ENCODE measurements around the gene SOX1. TPM values are rescaled to one million over a fixed set of nuclear protein-coding genes. Genes with fewer than 3 reads are reported as not detected.

SOX1 gene
- total and polyA plus RNA-seq, 10 of the 15 experiments (the other 5 are each of a cell fraction or from before 2014, with no cell fraction given): not detected

DNA sequence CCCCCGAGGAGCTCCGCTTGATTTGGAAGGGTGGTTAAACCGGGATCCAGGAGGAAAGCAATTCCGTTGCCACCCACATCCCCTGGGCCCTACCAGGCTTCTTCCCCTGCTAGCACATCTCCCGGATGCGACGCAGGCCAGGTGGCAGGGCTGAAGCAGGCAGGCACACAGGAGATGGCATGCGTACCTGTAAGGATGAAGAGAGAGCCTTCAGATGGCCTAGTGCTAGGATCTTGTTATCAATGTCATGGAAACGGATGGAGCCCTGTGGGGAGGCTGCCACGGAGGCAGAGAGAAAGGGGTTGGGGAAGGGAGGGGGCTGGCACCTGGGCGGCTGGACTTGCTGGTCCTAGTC lies 8.5 kb upstream of the SOX1 start:
- RAD21 ChIA-PET (ENCODE audit: unreplicated experiment): no interaction called here
- POLR2A ChIA-PET: no interaction called here

More for the DNA sequence above, 8.5 kb upstream of the SOX1 start:
- FAIRE-seq: no peak
- in situ Hi-C loops (cut with MboI): no loop called here
- Histone ChIP-seq H3K4me1 (ENCODE audit: control insufficient read depth, insufficient read depth, low read length) (no peaks in the 10 kb centered on the region), H4K20me1 (ENCODE audit: control insufficient read depth, insufficient read depth) (no peaks in the 10 kb centered on the region), H3K27ac (ENCODE audit: control insufficient read depth, insufficient read depth) (no peak overlapping the region), H2AFZ (ENCODE audit: control insufficient read depth, low read depth, low read length) (no peak overlapping the region), H3K79me2 (ENCODE audit: control insufficient read depth, insufficient read depth, low read length) (no peaks in the 10 kb centered on the region), H3K27me3 (replicated peaks in 1 of 2; ENCODE audit: control insufficient read depth in 2 of 2, insufficient read depth in 2 of 2, low read length in 1 of 2) (no peaks in the 10 kb centered on the region; a peak in 1 of 4 replicates), H3K36me3 (ENCODE audit: control insufficient read depth in 2 of 2, insufficient read depth in 2 of 2, low read length in 1 of 2) (no peaks in the 10 kb centered on the region), H3K9ac (ENCODE audit: control insufficient read depth, insufficient read depth, low read length) (no peak overlapping the region), H3K4me3 (no peak overlapping the region), H3K9me3 (replicated peaks; ENCODE audit: control insufficient read depth, insufficient read depth, low read length) (no peaks in the 10 kb centered on the region; the same call in 2 of the 3 replicates), H3K4me2 (ENCODE audit: control insufficient read depth, insufficient read depth) (no peak overlapping the region)
- ChIA-PET CTCF (no interaction called here), SMC1A (ENCODE audit: uncharacterized antibody, unreplicated experiment) (no interaction called here)
- intact Hi-C loops (cut with micrococcal nuclease; ENCODE audit: unreplicated experiment): no loop called here
- no peak for ATAC-seq
- 20% methylated on average over 10 of the region's 11 CpGs for WGBS (ENCODE audit: insufficient coverage, insufficient replicate concordance, low lambda C conversion rate, missing lambda C conversion rate)
- no peak for DNase-seq (ENCODE audit: low read depth, low spot score)
- BruUV-seq (replicated peaks): no TSS peak
- TF ChIP-seq NFXL1 (IDR thresholded peaks at IDR 0.05; ENCODE audit: borderline replicate concordance) (no peak), IKZF1 (conservative IDR thresholded peaks at IDR 0.05) (no peak), KAT2A (conservative IDR thresholded peaks at IDR 0.05; ENCODE audit: control insufficient read depth, low read depth, low read length) (no peak), ESRRA (IDR thresholded peaks at IDR 0.05; ENCODE audit: low read length) (no peak), FOS (IDR thresholded peaks at IDR 0.05; ENCODE audit: borderline replicate concordance, extremely low read depth, insufficient read length) (no peak), BHLHE40 (IDR thresholded peaks at IDR 0.05; ENCODE audit: borderline replicate concordance in 1 of 2, low read depth in 2 of 2, low read length in 1 of 2) (no peak), ZNF384 (IDR thresholded peaks at IDR 0.05; ENCODE audit: borderline replicate concordance, low read depth, low read length) (no peak)
- TF ChIP-seq, protein P1, sequence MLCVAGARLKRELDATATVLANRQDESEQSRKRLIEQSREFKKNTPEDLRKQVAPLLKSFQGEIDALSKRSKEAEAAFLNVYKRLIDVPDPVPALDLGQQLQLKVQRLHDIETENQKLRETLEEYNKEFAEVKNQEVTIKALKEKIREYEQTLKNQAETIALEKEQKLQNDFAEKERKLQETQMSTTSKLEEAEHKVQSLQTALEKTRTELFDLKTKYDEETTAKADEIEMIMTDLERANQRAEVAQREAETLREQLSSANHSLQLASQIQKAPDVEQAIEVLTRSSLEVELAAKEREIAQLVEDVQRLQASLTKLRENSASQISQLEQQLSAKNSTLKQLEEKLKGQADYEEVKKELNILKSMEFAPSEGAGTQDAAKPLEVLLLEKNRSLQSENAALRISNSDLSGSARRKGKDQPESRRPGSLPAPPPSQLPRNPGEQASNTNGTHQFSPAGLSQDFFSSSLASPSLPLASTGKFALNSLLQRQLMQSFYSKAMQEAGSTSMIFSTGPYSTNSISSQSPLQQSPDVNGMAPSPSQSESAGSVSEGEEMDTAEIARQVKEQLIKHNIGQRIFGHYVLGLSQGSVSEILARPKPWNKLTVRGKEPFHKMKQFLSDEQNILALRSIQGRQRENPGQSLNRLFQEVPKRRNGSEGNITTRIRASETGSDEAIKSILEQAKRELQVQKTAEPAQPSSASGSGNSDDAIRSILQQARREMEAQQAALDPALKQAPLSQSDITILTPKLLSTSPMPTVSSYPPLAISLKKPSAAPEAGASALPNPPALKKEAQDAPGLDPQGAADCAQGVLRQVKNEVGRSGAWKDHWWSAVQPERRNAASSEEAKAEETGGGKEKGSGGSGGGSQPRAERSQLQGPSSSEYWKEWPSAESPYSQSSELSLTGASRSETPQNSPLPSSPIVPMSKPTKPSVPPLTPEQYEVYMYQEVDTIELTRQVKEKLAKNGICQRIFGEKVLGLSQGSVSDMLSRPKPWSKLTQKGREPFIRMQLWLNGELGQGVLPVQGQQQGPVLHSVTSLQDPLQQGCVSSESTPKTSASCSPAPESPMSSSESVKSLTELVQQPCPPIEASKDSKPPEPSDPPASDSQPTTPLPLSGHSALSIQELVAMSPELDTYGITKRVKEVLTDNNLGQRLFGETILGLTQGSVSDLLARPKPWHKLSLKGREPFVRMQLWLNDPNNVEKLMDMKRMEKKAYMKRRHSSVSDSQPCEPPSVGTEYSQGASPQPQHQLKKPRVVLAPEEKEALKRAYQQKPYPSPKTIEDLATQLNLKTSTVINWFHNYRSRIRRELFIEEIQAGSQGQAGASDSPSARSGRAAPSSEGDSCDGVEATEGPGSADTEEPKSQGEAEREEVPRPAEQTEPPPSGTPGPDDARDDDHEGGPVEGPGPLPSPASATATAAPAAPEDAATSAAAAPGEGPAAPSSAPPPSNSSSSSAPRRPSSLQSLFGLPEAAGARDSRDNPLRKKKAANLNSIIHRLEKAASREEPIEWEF (IDR thresholded peaks at IDR 0.05; ENCODE audit: insufficient replicate concordance, low read depth, low read length): no peak
- TF ChIP-seq, protein P2, sequence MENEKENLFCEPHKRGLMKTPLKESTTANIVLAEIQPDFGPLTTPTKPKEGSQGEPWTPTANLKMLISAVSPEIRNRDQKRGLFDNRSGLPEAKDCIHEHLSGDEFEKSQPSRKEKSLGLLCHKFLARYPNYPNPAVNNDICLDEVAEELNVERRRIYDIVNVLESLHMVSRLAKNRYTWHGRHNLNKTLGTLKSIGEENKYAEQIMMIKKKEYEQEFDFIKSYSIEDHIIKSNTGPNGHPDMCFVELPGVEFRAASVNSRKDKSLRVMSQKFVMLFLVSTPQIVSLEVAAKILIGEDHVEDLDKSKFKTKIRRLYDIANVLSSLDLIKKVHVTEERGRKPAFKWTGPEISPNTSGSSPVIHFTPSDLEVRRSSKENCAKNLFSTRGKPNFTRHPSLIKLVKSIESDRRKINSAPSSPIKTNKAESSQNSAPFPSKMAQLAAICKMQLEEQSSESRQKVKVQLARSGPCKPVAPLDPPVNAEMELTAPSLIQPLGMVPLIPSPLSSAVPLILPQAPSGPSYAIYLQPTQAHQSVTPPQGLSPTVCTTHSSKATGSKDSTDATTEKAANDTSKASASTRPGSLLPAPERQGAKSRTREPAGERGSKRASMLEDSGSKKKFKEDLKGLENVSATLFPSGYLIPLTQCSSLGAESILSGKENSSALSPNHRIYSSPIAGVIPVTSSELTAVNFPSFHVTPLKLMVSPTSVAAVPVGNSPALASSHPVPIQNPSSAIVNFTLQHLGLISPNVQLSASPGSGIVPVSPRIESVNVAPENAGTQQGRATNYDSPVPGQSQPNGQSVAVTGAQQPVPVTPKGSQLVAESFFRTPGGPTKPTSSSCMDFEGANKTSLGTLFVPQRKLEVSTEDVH (IDR thresholded peaks at IDR 0.05; ENCODE audit: low read depth, partially characterized antibody): no peak
